ENCODE data around the gene SLC38A8.

SLC38A8 gene

DNA sequence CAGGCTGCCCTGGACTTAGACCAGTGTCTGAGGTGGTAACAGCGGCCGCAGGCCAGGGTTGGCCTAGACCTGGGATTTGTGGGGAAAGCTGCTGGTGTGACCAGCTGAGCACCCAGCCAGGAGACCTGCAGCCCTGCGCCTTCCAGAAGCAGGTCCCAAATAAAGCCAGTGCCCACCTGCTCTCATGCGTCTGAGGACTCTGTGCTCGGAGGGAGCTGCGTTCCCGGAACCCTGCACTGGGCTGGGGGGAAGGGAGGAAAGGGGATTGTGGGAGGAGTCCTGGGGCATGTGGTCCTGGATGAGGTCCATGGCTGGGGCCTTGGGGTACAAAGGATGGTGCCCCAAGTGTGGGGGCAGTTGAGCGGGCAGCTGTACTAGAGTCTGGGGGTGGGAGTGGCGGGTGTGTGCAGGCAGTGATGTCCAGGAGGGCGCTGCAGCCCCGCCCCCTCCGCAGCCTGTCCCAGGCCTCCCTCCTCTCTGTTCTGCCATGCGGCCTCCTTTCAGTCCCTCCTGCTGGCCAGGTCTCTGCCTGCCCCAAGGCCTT, 76.4 kb downstream of the SLC38A8 start:
- Histone ChIP-seq H2AFZ (ENCODE audit: low read depth, low read length) (no peak overlapping the region), H3K79me2 (ENCODE audit: low read length) (no peaks in the 10 kb centered on the region), H3K4me1 (ENCODE audit: low read length) (no peaks in the 10 kb centered on the region), H3K9me3 (ENCODE audit: insufficient read depth, low read length) (no peaks in the 10 kb centered on the region), H3K9ac (ENCODE audit: low read length) (no peak overlapping the region), H3K27me3 (ENCODE audit: low read depth, low read length) (no peaks in the 10 kb centered on the region), H4K20me1 (ENCODE audit: insufficient read depth, low read length) (no peaks in the 10 kb centered on the region), H3K4me3 (ENCODE audit: low read length) (no peak overlapping the region), H3K27ac (ENCODE audit: low read length) (no peak overlapping the region), H3K4me2 (ENCODE audit: low read length) (no peak overlapping the region), H3K36me3 (replicated peaks; ENCODE audit: low read depth, low read length) (no peaks in the 10 kb centered on the region)
- TF ChIP-seq EZH2phosphoT487 (IDR thresholded peaks at IDR 0.05; ENCODE audit: low read depth): no peak
- TF ChIP-seq, protein P1, sequence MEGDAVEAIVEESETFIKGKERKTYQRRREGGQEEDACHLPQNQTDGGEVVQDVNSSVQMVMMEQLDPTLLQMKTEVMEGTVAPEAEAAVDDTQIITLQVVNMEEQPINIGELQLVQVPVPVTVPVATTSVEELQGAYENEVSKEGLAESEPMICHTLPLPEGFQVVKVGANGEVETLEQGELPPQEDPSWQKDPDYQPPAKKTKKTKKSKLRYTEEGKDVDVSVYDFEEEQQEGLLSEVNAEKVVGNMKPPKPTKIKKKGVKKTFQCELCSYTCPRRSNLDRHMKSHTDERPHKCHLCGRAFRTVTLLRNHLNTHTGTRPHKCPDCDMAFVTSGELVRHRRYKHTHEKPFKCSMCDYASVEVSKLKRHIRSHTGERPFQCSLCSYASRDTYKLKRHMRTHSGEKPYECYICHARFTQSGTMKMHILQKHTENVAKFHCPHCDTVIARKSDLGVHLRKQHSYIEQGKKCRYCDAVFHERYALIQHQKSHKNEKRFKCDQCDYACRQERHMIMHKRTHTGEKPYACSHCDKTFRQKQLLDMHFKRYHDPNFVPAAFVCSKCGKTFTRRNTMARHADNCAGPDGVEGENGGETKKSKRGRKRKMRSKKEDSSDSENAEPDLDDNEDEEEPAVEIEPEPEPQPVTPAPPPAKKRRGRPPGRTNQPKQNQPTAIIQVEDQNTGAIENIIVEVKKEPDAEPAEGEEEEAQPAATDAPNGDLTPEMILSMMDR (IDR thresholded peaks at IDR 0.05; ENCODE audit: low read depth, low read length): no peak

GRCh38 chr16:83965444-83966152, 77.0 kb downstream of the SLC38A8 start:
- H2AFZ ChIP-seq (ENCODE audit: low read depth, low read length): no peak overlapping the region
- H3K79me2 ChIP-seq (ENCODE audit: low read length): no peaks in the 10 kb centered on the region
- H4K20me1 ChIP-seq (ENCODE audit: insufficient read depth, low read length): no peaks in the 10 kb centered on the region
- no peak overlapping the region for H3K27ac ChIP-seq (ENCODE audit: low read length)
- H3K4me2 ChIP-seq (ENCODE audit: low read length): no peak overlapping the region
- no peak overlapping the region for H3K9ac ChIP-seq (ENCODE audit: low read length)
- no peaks in the 10 kb centered on the region for H3K27me3 ChIP-seq (ENCODE audit: low read depth, low read length)
- H3K9me3 ChIP-seq (ENCODE audit: insufficient read depth, low read length): no peaks in the 10 kb centered on the region
- no peaks in the 10 kb centered on the region for H3K36me3 ChIP-seq (replicated peaks; ENCODE audit: low read depth, low read length)
- no peak overlapping the region for H3K4me3 ChIP-seq (ENCODE audit: low read length)
- no peaks in the 10 kb centered on the region for H3K4me1 ChIP-seq (ENCODE audit: low read length)
- no peak for TF ChIP-seq EZH2phosphoT487 (IDR thresholded peaks at IDR 0.05; ENCODE audit: low read depth)
- TF ChIP-seq, protein P1 (IDR thresholded peaks at IDR 0.05; ENCODE audit: low read depth, low read length): no peak

DNA sequence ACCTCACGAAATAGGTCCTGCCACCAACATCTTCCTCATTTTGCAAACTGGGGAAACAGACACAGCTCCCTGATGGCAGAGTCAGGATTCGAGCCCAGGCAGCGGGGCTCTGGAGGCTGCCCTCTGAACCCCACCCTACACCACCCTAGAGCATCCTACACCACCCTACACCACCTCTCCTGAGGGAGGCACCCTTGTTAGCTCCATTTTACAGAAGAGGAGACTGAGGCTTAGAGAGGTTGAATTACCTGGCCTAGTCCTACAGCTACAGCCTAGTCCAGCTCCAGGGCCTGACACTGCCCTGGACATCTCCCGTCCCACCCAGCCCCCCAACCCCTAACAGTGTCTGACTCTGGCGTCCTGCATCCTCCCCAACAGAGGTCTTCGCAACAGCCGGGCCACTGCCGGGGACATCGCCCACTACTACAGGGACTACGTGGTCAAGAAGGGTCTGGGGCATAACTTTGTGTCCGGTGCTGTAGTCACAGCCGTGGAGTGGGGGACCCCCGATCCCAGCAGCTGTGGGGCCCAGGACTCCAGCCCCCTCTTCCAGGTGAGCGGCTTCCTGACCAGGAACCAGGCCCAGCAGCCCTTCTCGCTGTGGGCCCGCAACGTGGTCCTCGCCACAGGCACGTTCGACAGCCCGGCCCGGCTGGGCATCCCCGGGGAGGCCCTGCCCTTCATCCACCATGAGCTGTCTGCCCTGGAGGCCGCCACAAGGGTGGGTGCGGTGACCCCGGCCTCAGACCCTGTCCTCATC, 77.7 kb downstream of the SLC38A8 start:
- no peaks in the 10 kb centered on the region for H4K20me1 ChIP-seq (ENCODE audit: insufficient read depth, low read length)
- no peak overlapping the region for H2AFZ ChIP-seq (ENCODE audit: low read depth, low read length)
- H3K9ac ChIP-seq (ENCODE audit: low read length): no peak overlapping the region
- H3K4me1 ChIP-seq (ENCODE audit: low read length): no peaks in the 10 kb centered on the region
- no peaks in the 10 kb centered on the region for H3K27me3 ChIP-seq (ENCODE audit: low read depth, low read length)
- TF ChIP-seq, protein P1 (IDR thresholded peaks at IDR 0.05; ENCODE audit: low read depth, low read length): no peak
- TF ChIP-seq EZH2phosphoT487 (IDR thresholded peaks at IDR 0.05; ENCODE audit: low read depth): no peak
- H3K27ac ChIP-seq (ENCODE audit: low read length): no peak overlapping the region
- H3K9me3 ChIP-seq (ENCODE audit: insufficient read depth, low read length): no peaks in the 10 kb centered on the region
- no peak overlapping the region for H3K4me3 ChIP-seq (ENCODE audit: low read length)
- no peaks in the 10 kb centered on the region for H3K79me2 ChIP-seq (ENCODE audit: low read length)
- no peak overlapping the region for H3K4me2 ChIP-seq (ENCODE audit: low read length)
- no peaks in the 10 kb centered on the region for H3K36me3 ChIP-seq (replicated peaks; ENCODE audit: low read depth, low read length)
